ENCODE data around the gene TMEM178B.
A peak's percentile ranks its signal among the peaks of the same experiment; 100 is the strongest.

The TMEM178B gene

DNA sequence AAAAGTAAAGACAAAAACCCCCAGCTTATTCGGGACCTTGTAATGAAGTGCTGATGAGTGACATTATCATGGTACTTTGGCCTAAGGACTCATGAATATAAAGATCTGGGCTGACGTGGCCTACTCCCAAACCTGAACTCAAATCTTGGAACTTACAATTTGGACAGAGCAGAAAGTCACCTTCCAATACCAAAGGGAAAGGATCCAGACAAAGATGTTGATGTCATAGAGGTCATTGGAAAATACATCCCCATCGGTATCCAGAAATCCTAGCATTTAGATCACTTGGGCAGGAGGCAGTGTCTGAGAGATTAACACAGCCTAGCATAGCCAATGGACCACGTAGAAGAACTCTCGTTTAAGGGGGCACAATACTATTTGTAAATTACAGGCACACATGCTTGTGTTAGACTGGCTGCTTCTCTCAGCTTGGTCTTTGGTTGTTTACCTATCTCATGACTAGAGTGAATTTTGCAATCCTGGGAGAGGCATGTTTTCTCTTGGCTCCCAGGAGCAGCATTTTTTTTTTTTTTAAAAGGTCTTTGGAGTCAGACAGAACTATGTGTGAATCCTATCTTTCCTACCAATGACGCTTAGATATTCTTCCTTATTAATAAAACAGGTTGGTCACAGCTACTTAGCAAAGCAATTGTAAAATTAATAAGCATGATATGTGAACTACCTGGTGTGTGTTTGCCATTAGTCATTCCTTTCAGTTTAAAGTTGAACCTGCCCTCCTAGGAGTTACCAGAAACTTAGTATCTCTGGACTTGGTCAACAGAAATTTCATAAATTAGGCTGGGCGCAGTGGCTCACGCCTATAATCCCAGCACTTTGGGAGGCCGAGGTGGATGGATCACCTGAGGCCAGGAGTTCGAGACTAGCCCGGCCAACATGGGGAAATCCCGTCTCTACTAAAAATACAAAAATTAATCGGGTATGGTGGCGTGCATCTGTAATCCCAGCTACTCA lies 31.4 kb upstream of the TMEM178B start:
- no peak for DNase-seq (ENCODE audit: low read depth)
- H3K4me3 ChIP-seq (ENCODE audit: low read depth, low read length): no peak overlapping the region
- in situ Hi-C loops (cut with HindIII; ENCODE audit: low sequenced_read_pairs): no loop called here
- TF ChIP-seq, protein P1, sequence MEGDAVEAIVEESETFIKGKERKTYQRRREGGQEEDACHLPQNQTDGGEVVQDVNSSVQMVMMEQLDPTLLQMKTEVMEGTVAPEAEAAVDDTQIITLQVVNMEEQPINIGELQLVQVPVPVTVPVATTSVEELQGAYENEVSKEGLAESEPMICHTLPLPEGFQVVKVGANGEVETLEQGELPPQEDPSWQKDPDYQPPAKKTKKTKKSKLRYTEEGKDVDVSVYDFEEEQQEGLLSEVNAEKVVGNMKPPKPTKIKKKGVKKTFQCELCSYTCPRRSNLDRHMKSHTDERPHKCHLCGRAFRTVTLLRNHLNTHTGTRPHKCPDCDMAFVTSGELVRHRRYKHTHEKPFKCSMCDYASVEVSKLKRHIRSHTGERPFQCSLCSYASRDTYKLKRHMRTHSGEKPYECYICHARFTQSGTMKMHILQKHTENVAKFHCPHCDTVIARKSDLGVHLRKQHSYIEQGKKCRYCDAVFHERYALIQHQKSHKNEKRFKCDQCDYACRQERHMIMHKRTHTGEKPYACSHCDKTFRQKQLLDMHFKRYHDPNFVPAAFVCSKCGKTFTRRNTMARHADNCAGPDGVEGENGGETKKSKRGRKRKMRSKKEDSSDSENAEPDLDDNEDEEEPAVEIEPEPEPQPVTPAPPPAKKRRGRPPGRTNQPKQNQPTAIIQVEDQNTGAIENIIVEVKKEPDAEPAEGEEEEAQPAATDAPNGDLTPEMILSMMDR (IDR thresholded peaks at IDR 0.05; ENCODE audit: low read depth, low read length, missing control alignments): no peak

DNA sequence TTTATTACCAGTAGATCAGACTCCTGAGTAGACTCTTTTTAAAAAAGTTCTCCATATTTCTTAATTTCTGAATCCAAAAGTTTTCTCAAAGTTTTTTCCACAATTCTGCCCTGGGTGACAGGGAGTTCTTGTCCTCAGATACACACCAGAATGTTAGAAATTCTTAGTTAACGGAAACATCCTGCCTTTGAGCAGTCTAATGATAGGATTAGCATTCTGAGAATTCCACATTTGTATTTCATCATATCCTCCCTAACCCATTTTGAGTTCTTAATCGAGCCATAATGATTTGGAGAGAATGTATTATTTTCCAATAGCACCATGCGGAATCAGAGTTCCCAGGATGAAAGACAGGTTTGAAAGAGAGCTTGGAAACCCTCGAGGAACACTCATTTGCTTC lies 30.2 kb upstream of the TMEM178B start:
- in situ Hi-C loops (cut with HindIII; ENCODE audit: low sequenced_read_pairs): no loop called here

DNA sequence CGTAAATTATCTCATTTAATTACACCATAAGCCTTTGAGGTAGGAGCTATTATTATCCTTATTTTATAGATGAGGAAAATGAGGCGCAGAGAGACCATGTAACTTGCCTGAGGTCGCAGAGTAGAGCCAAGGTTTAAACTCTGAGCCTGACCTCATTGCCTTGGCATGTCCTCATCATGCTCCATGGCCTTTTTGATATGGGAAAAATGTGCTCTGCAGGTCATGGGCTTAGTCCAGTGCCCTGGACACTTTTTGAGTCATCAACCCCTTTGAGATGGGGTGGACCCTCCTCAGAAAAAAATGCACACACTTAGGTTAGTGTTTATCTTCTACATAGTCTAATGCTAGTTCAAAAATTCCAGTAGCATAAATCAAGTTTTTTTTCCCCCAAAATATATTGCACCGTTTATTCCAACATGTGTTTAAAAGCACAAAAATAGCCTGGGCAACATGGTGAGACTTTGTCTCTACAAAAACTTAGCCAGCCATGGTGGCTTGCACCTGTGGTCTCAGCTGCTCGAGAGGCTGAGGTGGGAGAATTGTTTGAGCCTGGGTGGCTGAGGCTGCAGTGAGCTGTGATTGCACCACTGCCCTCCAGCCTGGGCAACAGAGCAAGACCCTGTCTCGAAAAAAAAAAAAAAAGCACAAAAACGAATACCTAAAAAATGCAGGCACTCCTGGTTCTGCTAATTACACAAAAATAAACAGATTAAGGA lies 28.6 kb upstream of the TMEM178B start:
- H3K4me3 ChIP-seq (ENCODE audit: low read depth, low read length): no peak overlapping the region
- TF ChIP-seq, protein P1 (IDR thresholded peaks at IDR 0.05; ENCODE audit: low read depth, low read length, missing control alignments): no peak
- no peak for DNase-seq (ENCODE audit: low read depth)
- in situ Hi-C loops (cut with HindIII; ENCODE audit: low sequenced_read_pairs): no loop called here

More for the DNA sequence above, 30.2 kb upstream of the TMEM178B start:
- TF ChIP-seq, protein P1 (IDR thresholded peaks at IDR 0.05; ENCODE audit: low read depth, low read length, missing control alignments): no peak
- no peak overlapping the region for H3K4me3 ChIP-seq (ENCODE audit: low read depth, low read length)
- DNase-seq (ENCODE audit: low read depth): no peak

DNA sequence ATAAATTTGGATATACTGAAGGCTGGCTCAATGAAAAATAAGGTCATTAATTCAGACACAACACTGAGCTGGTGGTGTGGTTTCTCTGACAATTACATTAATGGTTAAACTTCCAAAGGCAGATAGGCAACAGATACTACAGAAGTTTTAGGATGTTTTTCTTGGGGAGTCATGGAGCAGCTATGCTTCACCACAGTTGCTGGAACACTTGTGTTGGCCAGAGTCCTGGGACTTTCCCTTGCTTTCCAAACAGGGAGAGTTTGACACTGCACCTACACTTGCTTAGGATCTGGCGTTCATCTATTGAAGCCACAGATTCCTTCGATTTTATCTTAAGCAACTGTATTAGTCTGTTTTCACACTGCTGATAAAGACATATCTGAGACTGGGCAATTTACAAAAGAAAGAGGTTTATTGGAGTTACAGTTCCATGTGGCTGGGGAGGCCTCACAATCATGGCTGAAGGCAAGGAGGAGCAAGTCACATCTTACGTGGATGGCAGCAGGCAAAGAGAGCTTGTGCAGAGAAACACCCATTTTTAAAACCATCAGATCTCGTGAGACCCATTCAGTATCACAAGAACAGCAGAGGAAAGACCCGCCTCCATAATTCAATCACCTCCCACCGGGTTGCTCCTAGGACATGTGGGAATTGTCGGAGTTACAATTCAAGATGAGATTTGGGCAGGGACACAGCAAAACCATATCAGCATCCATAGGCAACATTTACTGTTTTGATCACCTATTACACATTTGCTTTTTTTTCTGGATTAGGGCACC lies 27.8 kb upstream of the TMEM178B start:
- TF ChIP-seq, protein P1 (IDR thresholded peaks at IDR 0.05; ENCODE audit: low read depth, low read length, missing control alignments): no peak
- in situ Hi-C loops (cut with HindIII; ENCODE audit: low sequenced_read_pairs): no loop called here
- peak; percentile 3 for DNase-seq (ENCODE audit: low read depth)
- no peak overlapping the region for H3K4me3 ChIP-seq (ENCODE audit: low read depth, low read length)

- TF ChIP-seq, protein P1 (IDR thresholded peaks at IDR 0.05; ENCODE audit: low read depth, low read length, missing control alignments): no peak
- no peak for DNase-seq (ENCODE audit: low read depth)
- no peak overlapping the region for H3K4me3 ChIP-seq (ENCODE audit: low read depth, low read length)
- in situ Hi-C loops (cut with HindIII; ENCODE audit: low sequenced_read_pairs): no loop called here
Observed at GRCh38 chr7:141053626-141054025, 20.2 kb upstream of the TMEM178B start.

- in situ Hi-C loops (cut with HindIII; ENCODE audit: low sequenced_read_pairs): no loop called here
- TF ChIP-seq, protein P1 (IDR thresholded peaks at IDR 0.05; ENCODE audit: low read depth, low read length, missing control alignments): no peak
- no peak overlapping the region for H3K4me3 ChIP-seq (ENCODE audit: low read depth, low read length)
- no peak for DNase-seq (ENCODE audit: low read depth)
Observed at GRCh38 chr7:141055146-141055545, 18.7 kb upstream of the TMEM178B start.
